Endothelial cell (in vitro differentiated cells): ENCODE measurements around the gene CYFIP1. TPM values are rescaled to one million over a fixed set of nuclear protein-coding genes. Genes with fewer than 3 reads are reported as not detected.

Source experiments
- DNase-seq: peaks from one replicate; pipeline ENCODE4 v3.0.0; 2021; ENCODE audit warnings: low spot score
- H3K27ac Mint-ChIP-seq: one replicate; pipeline ENCODE4 v1.8.0; 2021; ENCODE audit warnings: mixed read lengths, inconsistent platforms; ENCODE audit not compliant: unreplicated experiment
- H3K27me3 Mint-ChIP-seq: one replicate; pipeline ENCODE4 v1.8.0; 2021; ENCODE audit warnings: mild to moderate bottlenecking, moderate library complexity, mixed read lengths, inconsistent platforms; ENCODE audit not compliant: unreplicated experiment
- H3K36me3 Mint-ChIP-seq: one replicate; pipeline ENCODE4 v1.8.0; 2021; ENCODE audit warnings: mild to moderate bottlenecking, low read depth, mixed read lengths, inconsistent platforms; ENCODE audit not compliant: unreplicated experiment
- H3K4me1 Mint-ChIP-seq: one replicate; pipeline ENCODE4 v1.8.0; 2021; ENCODE audit warnings: mild to moderate bottlenecking, mixed read lengths, inconsistent platforms; ENCODE audit not compliant: unreplicated experiment
- H3K4me3 Mint-ChIP-seq: one replicate; pipeline ENCODE4 v1.8.0; 2021; ENCODE audit warnings: mild to moderate bottlenecking, mixed read lengths, inconsistent platforms; ENCODE audit not compliant: unreplicated experiment
- H3K9me3 Mint-ChIP-seq: one replicate; pipeline ENCODE4 v1.8.0; 2021; ENCODE audit warnings: mixed read lengths, inconsistent platforms; ENCODE audit not compliant: unreplicated experiment
- CTCF ChIP-seq: fragments of 200-600 bp; sonication (generic); IDR thresholded peaks from one replicate; pipeline ENCODE4 v1.5.0; 2021; ENCODE audit warnings: antibody characterized with exemption; ENCODE audit not compliant: unreplicated experiment
- total RNA-seq: library from RNA; stranded (reverse); fragmentation: NEBNext Ultra II Directional; extraction: Animal tissue kit (Norgen Biotek cat#: 25700); gene quantifications from one replicate; pipeline ENCODE4 v1.2.1, GENCODE V29; 2021; ENCODE audit not compliant: unreplicated experiment

The CYFIP1 gene
- total RNA-seq, 1 donor from 2014 or later = 154 TPM

DNA sequence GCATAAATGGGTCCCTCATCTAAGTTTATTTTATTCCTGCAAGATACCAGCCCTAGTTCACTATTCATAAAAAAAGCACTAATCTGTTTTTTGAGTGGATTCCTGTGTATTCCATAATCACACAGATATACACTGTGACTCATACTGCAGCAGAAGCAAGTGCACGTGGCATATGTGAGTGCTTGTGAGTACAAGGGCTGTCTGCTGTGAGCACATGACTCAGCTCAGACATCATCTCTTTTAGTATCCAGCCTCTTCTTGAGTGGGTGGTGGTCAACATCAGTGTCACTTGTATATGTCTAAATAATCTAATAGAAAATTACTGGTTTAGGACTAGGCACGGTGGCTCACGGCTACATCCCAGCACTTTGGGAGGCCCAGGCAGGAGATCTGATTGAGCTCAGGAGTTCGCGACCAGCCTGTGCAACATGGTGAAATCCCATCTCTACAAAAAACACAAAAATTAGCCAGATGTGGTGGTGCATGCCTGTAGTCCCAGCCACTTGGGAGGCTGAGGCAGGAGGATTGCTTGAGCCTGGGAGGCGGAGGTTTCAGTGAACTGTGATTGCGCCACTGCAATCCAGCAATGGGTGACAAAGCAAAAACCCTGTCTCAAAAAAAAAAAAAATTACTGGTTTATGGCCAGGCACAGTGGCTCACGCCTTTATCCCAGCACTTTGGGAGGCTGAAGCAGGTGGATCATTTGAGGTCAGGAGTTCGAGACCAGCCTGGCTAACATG lies 91.9 kb downstream of the CYFIP1 start:
- H3K36me3 Mint-ChIP-seq = peaks cover 42% of the 10 kb centered on the region
- peaks cover 3% of the 10 kb centered on the region for H3K4me1 Mint-ChIP-seq
- no peak for TF ChIP-seq CTCF
- H3K9me3 Mint-ChIP-seq = no peaks in the 10 kb centered on the region
- no peak for DNase-seq
- no peak overlapping the region for H3K4me3 Mint-ChIP-seq
- peaks cover 3% of the 10 kb centered on the region for H3K27me3 Mint-ChIP-seq
- no peak overlapping the region for H3K27ac Mint-ChIP-seq

- H3K4me1 Mint-ChIP-seq = peaks cover 3% of the 10 kb centered on the region
- peaks cover 38% of the 10 kb centered on the region for H3K36me3 Mint-ChIP-seq
- no peaks in the 10 kb centered on the region for H3K9me3 Mint-ChIP-seq
- no peak overlapping the region for H3K27ac Mint-ChIP-seq
- no peak overlapping the region for H3K4me3 Mint-ChIP-seq
- TF ChIP-seq CTCF = no peak
- no peak for DNase-seq
- H3K27me3 Mint-ChIP-seq = peaks cover 3% of the 10 kb centered on the region
These were observed 92.8 kb downstream of the CYFIP1 start for GRCh38 chr15:22887157-22887951.

- peaks cover 3% of the 10 kb centered on the region for H3K4me1 Mint-ChIP-seq
- peak overlapping the region; percentile 5 for H3K27ac Mint-ChIP-seq
- H3K36me3 Mint-ChIP-seq = peaks cover 49% of the 10 kb centered on the region
- no peak for DNase-seq
- H3K9me3 Mint-ChIP-seq = no peaks in the 10 kb centered on the region
- H3K4me3 Mint-ChIP-seq = peak overlapping the region; percentile 44
- no peak for TF ChIP-seq CTCF
- peaks cover 2% of the 10 kb centered on the region for H3K27me3 Mint-ChIP-seq
These were observed 95.0 kb downstream of the CYFIP1 start for GRCh38 chr15:22885120-22885519.

- Mint-ChIP-seq H3K36me3 (peaks cover 47% of the 10 kb centered on the region), H3K9me3 (no peaks in the 10 kb centered on the region), H3K27ac (no peak overlapping the region), H3K27me3 (peaks cover 2% of the 10 kb centered on the region), H3K4me3 (no peak overlapping the region), H3K4me1 (peaks cover 3% of the 10 kb centered on the region)
- DNase-seq = no peak
- TF ChIP-seq CTCF = no peak
These were observed 95.8 kb downstream of the CYFIP1 start for GRCh38 chr15:22884344-22884743.

DNA sequence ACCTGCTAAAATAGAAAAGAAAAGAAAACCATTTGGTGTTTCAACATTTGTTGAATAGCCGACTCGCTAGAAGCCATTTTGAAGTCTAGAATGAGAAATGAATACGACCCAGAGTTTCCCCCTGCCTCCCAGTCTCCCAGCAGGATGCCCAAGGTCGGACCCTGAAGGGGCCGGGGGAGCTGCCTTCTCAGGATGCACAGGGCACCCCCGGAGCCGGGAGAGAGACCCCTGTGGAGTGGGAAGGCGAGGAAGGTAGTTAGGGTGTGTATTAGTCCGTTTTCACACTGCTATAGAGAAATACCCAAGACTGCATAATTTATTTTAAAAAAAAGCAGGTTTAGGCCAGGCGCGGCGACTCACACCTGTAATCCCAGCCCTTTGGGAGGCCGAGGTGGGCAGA lies 97.0 kb downstream of the CYFIP1 start:
- Mint-ChIP-seq H3K9me3 (no peaks in the 10 kb centered on the region), H3K4me3 (no peak overlapping the region), H3K36me3 (peaks cover 51% of the 10 kb centered on the region), H3K27ac (no peak overlapping the region), H3K27me3 (peaks cover 2% of the 10 kb centered on the region), H3K4me1 (peaks cover 3% of the 10 kb centered on the region)
- no peak for TF ChIP-seq CTCF
- DNase-seq = no peak
